Lung microvascular endothelial cell (primary cell): Measurements from ENCODE around the gene RMI2. TPM values are rescaled to one million over a fixed set of nuclear protein-coding genes. Genes with fewer than 3 reads are reported as not detected.
"Not testable (repeated sequence)": the region's sequence is repeated elsewhere in the genome, so short reads cannot be mapped to it uniquely, and the experiment has no call there.

Experiments
- DNase-seq, 2 donors: peaks; one replicate each; pipeline versions ENCODE4 v3.0.0 to v3.0.0-alpha.2; 2010; ENCODE audit warnings: low read depth in 2 of 2
- total RNA-seq: library from RNA; depleted of rRNA; stranded (reverse); fragments of >200 nt; gene quantifications from 2 replicates; pipeline ENCODE4 v1.2.1, GENCODE V29; 2014

RMI2 gene
- total RNA-seq = 0.99 and 2.8 TPM in 2 replicates

- peak; percentile 95 for DNase-seq
These were observed at the start of gene RMI2 for GRCh38 chr16:11345040-11345862. Gene RMI2 (plus strand): TSS chr16:11345459. CDS start chr16:11345472, 13 bp downstream.

- no peak for DNase-seq
These were observed 49.6 kb upstream of the RMI2 start for GRCh38 chr16:11295672-11296071.

- DNase-seq = no peak
These were observed 48.9 kb upstream of the RMI2 start for GRCh38 chr16:11296351-11296705.

- DNase-seq = no peak
These were observed 48.4 kb upstream of the RMI2 start for GRCh38 chr16:11296706-11297491.

GRCh38 chr16:11297492-11298142 lies 47.6 kb upstream of the RMI2 start:
- peak in 1 of 2 donors; percentile 29 for DNase-seq

- no peak for DNase-seq
These were observed 46.9 kb upstream of the RMI2 start for GRCh38 chr16:11298143-11298900.

- not testable (repeated sequence) for DNase-seq
These were observed 46.2 kb upstream of the RMI2 start for GRCh38 chr16:11298950-11299547.

- no peak for DNase-seq
These were observed 45.2 kb upstream of the RMI2 start for GRCh38 chr16:11299865-11300559.

- no peak for DNase-seq
These were observed 44.7 kb upstream of the RMI2 start for GRCh38 chr16:11300560-11300892.

GRCh38 chr16:11301645-11302501 lies 43.4 kb upstream of the RMI2 start:
- DNase-seq = no peak

- no peak for DNase-seq
These were observed 42.3 kb upstream of the RMI2 start for GRCh38 chr16:11302977-11303376.

GRCh38 chr16:11303405-11304138 lies 41.7 kb upstream of the RMI2 start:
- DNase-seq = no peak

GRCh38 chr16:11306381-11306780 lies 38.9 kb upstream of the RMI2 start:
- DNase-seq = no peak

GRCh38 chr16:11306997-11307638 lies 38.1 kb upstream of the RMI2 start:
- DNase-seq = no peak

GRCh38 chr16:11307639-11308492 lies 37.4 kb upstream of the RMI2 start:
- DNase-seq = no peak

GRCh38 chr16:11308493-11309283 lies 36.6 kb upstream of the RMI2 start:
- DNase-seq = no peak
